Ramos (cell line): ENCODE results near the gene SDK2.

Experiments
- in situ Hi-C: fragments of 300-500 bp; cut with MboI; formaldehyde crosslinking; loops from one replicate; pipeline ENCODE4 v1.14.3; 2022; ENCODE audit warnings: low sequenced_read_pairs; ENCODE audit not compliant: unreplicated experiment

SDK2 gene

GRCh38 chr17:73652886-73653480 lies 8.7 kb upstream of the SDK2 start:
- in situ Hi-C loops, result no loop called here

DNA sequence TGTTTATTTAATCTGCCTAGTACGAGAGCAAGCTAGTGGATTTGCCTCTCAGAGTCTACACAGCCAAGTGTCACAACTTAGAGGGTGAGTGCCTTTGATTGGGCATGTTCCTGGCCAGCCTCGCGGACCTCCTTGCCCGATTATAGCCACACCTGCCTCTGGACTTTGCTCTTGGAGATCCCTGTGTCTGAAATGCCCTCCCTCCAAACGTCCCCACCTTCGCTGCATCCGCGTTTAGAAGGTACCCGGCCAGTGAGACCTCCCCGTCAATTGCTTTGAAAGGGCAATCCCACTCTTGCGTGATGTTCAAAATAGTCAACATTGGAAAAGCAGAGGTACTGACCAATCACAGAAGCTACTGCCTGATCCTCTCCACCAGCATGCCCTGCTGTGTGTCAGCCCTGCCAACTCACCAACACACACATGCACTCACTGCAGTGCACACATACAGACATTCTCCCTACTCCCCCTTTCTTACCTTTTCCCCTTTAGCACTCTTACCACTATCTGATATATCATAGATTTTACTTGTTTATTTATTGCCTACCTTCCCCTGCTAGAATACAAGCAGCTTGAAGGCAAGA lies 6.5 kb upstream of the SDK2 start:
- in situ Hi-C loops, result no loop called here

GRCh38 chr17:73650140-73650539 lies 5.9 kb upstream of the SDK2 start:
- in situ Hi-C loops, result no loop called here

- in situ Hi-C loops, result no loop called here
These were observed 4.7 kb upstream of the SDK2 start for GRCh38 chr17:73648974-73649373.

GRCh38 chr17:73648543-73648820 lies 4.2 kb upstream of the SDK2 start:
- in situ Hi-C loops, result no loop called here

GRCh38 chr17:73647772-73648542 lies 3.7 kb upstream of the SDK2 start:
- in situ Hi-C loops, result no loop called here

GRCh38 chr17:73647301-73647695 lies 3.1 kb upstream of the SDK2 start:
- in situ Hi-C loops, result no loop called here

- in situ Hi-C loops, result no loop called here
These were observed 2.4 kb upstream of the SDK2 start for GRCh38 chr17:73646409-73647300.

GRCh38 chr17:73645050-73645871 lies 1.0 kb upstream of the SDK2 start:
- in situ Hi-C loops, result no loop called here

DNA sequence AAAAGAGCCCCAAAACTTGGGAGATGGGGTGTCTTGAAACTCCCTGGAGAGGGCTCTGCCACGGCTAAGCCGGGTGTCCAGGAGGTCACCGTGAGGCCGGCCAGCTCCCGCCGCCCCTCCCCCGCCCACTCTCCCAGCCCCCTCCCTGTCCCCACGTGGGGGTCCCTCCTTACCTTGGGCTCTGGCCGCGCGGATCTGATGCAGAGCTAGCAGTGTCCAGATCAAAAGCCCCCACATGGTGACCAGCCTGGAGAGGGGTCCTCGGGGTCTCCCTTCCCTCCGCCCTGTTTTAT lies 447 bp downstream of the SDK2 start:
- in situ Hi-C loops, result no loop called here

- in situ Hi-C loops, result no loop called here
These were observed 1.0 kb downstream of the SDK2 start for GRCh38 chr17:73643001-73643851.

DNA sequence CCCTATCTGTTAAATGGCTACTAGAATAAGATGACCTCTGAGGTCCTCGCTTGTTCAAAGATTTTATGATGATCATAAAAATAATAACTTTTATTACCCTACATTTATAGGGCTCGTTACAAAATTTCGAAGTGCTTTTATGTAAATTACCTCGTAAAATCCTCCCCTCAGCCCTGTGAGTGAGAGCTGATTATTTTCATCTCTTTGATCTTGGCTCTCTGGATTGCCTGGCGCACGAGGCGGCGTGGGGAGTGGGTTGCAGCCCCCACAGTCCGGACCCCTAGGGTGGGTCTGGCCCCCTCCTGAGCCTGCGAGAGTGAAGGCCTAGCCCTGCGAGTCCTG lies 1.6 kb downstream of the SDK2 start:
- in situ Hi-C loops, result no loop called here

DNA sequence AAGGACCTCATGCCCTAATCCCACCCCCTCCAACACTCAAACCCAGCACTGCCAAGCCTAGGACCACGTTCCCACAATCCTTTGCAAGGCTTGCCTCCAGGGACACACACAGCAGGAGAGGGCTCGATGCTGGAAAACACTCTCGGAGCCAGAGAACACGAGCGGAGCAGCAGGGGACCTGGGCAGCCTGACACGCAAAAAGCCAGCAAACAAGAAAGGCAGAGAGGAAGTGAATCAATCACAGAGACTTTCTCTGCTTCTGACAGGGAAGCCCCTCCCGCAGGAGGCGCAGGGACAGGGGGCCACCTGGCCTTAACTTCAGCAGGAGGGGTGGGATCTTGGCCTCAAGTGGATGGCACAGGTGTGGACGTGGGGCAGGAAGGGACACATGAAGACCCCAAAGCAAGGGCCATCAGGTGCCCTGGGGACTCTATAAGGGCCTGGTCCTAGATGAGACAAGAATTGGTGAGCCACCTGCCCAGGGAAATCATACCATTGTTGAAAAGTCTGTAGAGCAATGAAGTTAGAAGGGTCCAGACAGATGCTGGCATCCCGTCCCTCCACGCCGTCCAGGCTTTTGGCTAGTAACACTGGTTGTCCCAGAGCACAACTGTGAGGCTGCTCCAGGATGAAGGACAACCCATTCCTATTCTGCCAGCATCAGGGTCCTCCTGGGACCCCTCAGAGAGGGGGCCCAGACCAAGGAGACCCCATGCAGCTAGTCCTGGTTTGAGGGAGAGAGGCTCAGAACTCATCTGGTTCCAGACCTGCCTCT lies 2.2 kb downstream of the SDK2 start:
- in situ Hi-C loops, result no loop called here

- in situ Hi-C loops, result no loop called here
These were observed 3.6 kb downstream of the SDK2 start for GRCh38 chr17:73640691-73641090.

GRCh38 chr17:73639932-73640331 lies 4.3 kb downstream of the SDK2 start:
- in situ Hi-C loops, result no loop called here

DNA sequence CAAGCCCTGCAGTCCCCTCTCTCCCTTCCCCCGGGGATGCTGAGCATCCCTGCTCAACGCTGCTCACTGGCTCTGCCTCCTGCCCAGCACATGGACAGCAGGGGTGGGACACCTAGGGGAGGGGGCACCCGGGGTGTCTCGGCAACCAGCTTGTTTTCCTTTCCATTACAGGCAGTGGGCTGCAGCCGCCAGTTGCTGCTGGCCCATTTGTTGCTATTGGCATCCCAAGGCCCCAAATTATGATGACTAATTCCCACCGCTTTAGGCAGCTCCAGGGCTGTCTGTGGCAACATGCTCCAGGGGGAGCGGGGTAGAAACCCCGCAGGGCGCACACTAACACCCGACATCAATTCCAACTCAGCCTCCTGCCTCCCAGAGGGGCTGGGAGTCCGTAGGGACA lies 4.9 kb downstream of the SDK2 start:
- in situ Hi-C loops, result no loop called here

- in situ Hi-C loops, result no loop called here
These were observed 5.7 kb downstream of the SDK2 start for GRCh38 chr17:73638556-73638955.

GRCh38 chr17:73637866-73638265 lies 6.4 kb downstream of the SDK2 start:
- in situ Hi-C loops, result no loop called here
